Heart left ventricle (tissue), 16 donors: Measurements from ENCODE around the gene GALNTL6. TPM values are rescaled to one million over a fixed set of nuclear protein-coding genes. Genes with fewer than 3 reads are reported as not detected.

ENCODE experiments used
- ATAC-seq, 4 donors: fragments of 200-7000 bp; cut with Tn5 transposase; one replicate each; pipeline ENCODE4 v1.9.1; 2020 to 2022; ENCODE audit warnings: moderate library complexity in 4 of 4, mild to moderate bottlenecking in 3 of 4, moderate number of reproducible peaks in 1 of 4
- DNase-seq, 5 donors: peaks; one replicate each; pipeline ENCODE4 v3.0.0-alpha.2; 2020
- H3K27ac ChIP-seq, 12 donors: fragments of 200-600 bp; sonication (generic) in 4 of 12; one replicate each; pipeline versions ENCODE4 v1.5.0 to v1.8.0; 2016 to 2022; ENCODE audit warnings: mild to moderate bottlenecking in 2 of 12
- H3K27me3 ChIP-seq, 9 donors: fragments of 200-600 bp; sonication (generic) in 2 of 9; one replicate each; pipeline versions ENCODE4 v1.5.1 to v1.8.0; 2016 to 2022; ENCODE audit warnings: mild to moderate bottlenecking in 3 of 9
- H3K36me3 ChIP-seq, 9 donors: fragments of 200-600 bp; sonication (generic) in 2 of 9; one replicate each; pipeline versions ENCODE4 v1.5.0 to v1.8.0; 2018 to 2022; ENCODE audit warnings: mild to moderate bottlenecking in 2 of 9
- H3K4me1 ChIP-seq, 12 donors: fragments of 200-600 bp; sonication (generic) in 4 of 12; one replicate each; pipeline versions ENCODE4 v1.5.0 to v1.8.0; 2016 to 2022; ENCODE audit warnings: mild to moderate bottlenecking in 3 of 12
- H3K4me3 ChIP-seq, 12 donors: fragments of 200-600 bp; sonication (generic) in 4 of 12; one replicate each; pipeline versions ENCODE4 v1.5.0 to v1.8.0; 2017 to 2022; ENCODE audit warnings: mild to moderate bottlenecking in 9 of 12, moderate library complexity in 4 of 12
- H3K9me3 ChIP-seq, 12 donors: fragments of 200-600 bp; sonication (generic) in 4 of 12; one replicate each; pipeline versions ENCODE4 v1.5.0 to v1.8.0; 2016 to 2022; ENCODE audit warnings: mild to moderate bottlenecking in 1 of 12
- CTCF ChIP-seq, 12 donors: fragments of 200-600 bp; sonication (generic) in 4 of 12; IDR thresholded peaks; one replicate each; pipeline versions ENCODE4 v1.5.0 to v1.8.0; 2018 to 2022; ENCODE audit warnings: antibody characterized with exemption in 12 of 12, mild to moderate bottlenecking in 5 of 12
- POLR2A ChIP-seq, 2 donors: fragments of 450-650 bp; IDR thresholded peaks; one replicate each; pipeline ENCODE4 v1.6.1; 2017; ENCODE audit warnings: antibody characterized with exemption in 2 of 2, mild to moderate bottlenecking in 2 of 2, moderate library complexity in 2 of 2
- WGBS, 4 donors: extraction: QIAGEN DNeasy Blood & Tissue Kit in 2 of 4; methylation state at CpG; one replicate each; pipeline versions ENCODE4 v1.1.5 to v1.1.7; 2013 to 2018; 5-methylcytosine and 5-hydroxymethylcytosine counted together
- intact Hi-C, 10 donors: fragments of 100-400 bp; cut with DNase I; formaldehyde crosslinking; loops; one replicate each; pipeline versions ENCODE4 v1.11.1 to v1.14.2; 2022
- polyA plus RNA-seq, 2 donors: library from polyadenylated mRNA; stranded (reverse); fragments of 200-250 nt; gene quantifications; one replicate each; pipeline ENCODE4 v1.2.3, GENCODE V29; 2013
- total RNA-seq, 9 donors: library from RNA; depleted of rRNA in 2 of 9; stranded (reverse); fragments of >200 nt in 2 of 9; fragmentation: NEBNext Ultra II Directional in 3 of 9; extraction: Animal tissue kit (Norgen Biotek cat#: 25700) in 3 of 9; gene quantifications; one replicate each; pipeline versions ENCODE4 v1.1.0 to v1.2.4, GENCODE V29; 2016 to 2023
- donor health status: ischemic (EF 13 %, LVEDD 7.1; RV severe dilation, severe dysfunction).
- donor health status: healthy with polysubstance abuse.
- donor health status: DM: no; HTN: yes; CAD: no.
- donor health status: DM: no; HTN: no; CAD: no.
- donor health status: ischemic (EF 25% LVEDD 6.9; RV normal size, moderate dysfunction).
- donor health status: ischemic (EF 25% LVEDD 5.7; RV mildly dilated, moderate dysfunction).
- donor health status: healthy.
- donor health status: DM: yes; HTN: yes; CAD: no.
- donor health status: ischemic (EF 35%, LVEDD 5.7; RV mildly dilated, moderate dysfunction).
- donor health status: nonischemic (EF 11% LVEDD 7.7; RV severe dilation, severe dysfunction).
- donor health status: DM: yes; HTN: yes; CAD: no.
- donor health status: PGD.
- donor health status: ischemic (EF 29% LVEDD 5.4; RV normal size, mild dysfunction).
- donor health status: nonischemic (EF 23%, LVEDD 6.1; RV moderate dilation, normal function).

Gene GALNTL6
- total and polyA plus RNA-seq, 11 donors: 0.33 to 0.52 TPM; not detected in 9

- WGBS, 4 donors: 61 to 71% (median 68%) methylated on average over 4 of the region's 4 CpGs
- Histone ChIP-seq H3K4me1 (peaks cover 0 to 15% (median 0%) of the 10 kb centered on the region in 12 donors), H3K27me3 (no peaks in the 10 kb centered on the region), H3K27ac (no peak overlapping the region), H3K4me3 (no peak overlapping the region), H3K36me3 (no peaks in the 10 kb centered on the region), H3K9me3 (no peaks in the 10 kb centered on the region)
- intact Hi-C loops: no loop called here
- TF ChIP-seq CTCF (IDR thresholded peaks at IDR 0.05) (no peak), POLR2A (IDR thresholded peaks at IDR 0.05) (no peak)
- ATAC-seq (peak in 1 of 4 donors; percentile 49), DNase-seq (no peak)
Measured at GRCh38 chr4:172995161-172995560, 1182.0 kb downstream of the GALNTL6 start.

- no peaks in the 10 kb centered on the region for H3K9me3 ChIP-seq
- H3K36me3 ChIP-seq: no peaks in the 10 kb centered on the region
- no peak overlapping the region for H3K4me3 ChIP-seq
- peaks cover 0 to 15% (median 0%) of the 10 kb centered on the region in 12 donors for H3K4me1 ChIP-seq
- H3K27ac ChIP-seq: no peak overlapping the region
- WGBS, 4 donors: 91 to 97% (median 96%) methylated on average over 1 of the region's 1 CpG
- TF ChIP-seq POLR2A (IDR thresholded peaks at IDR 0.05) (no peak), CTCF (IDR thresholded peaks at IDR 0.05) (no peak)
- DNase-seq (no peak), ATAC-seq (no peak)
- H3K27me3 ChIP-seq: no peaks in the 10 kb centered on the region
- intact Hi-C loops: no loop called here
Measured at GRCh38 chr4:172995704-172996103, 1182.5 kb downstream of the GALNTL6 start.

- no peak overlapping the region for H3K4me3 ChIP-seq
- DNase-seq (no peak), ATAC-seq (no peak)
- TF ChIP-seq POLR2A (IDR thresholded peaks at IDR 0.05): no peak
- TF ChIP-seq CTCF (IDR thresholded peaks at IDR 0.05): no peak
- no peak overlapping the region for H3K27ac ChIP-seq
- H3K4me1 ChIP-seq: peaks cover 0 to 15% (median 0%) of the 10 kb centered on the region in 12 donors
- no peaks in the 10 kb centered on the region for H3K36me3 ChIP-seq
- intact Hi-C loops: no loop called here
- no peaks in the 10 kb centered on the region for H3K9me3 ChIP-seq
- H3K27me3 ChIP-seq: no peaks in the 10 kb centered on the region
- WGBS, 4 donors: 84 to 90% (median 87%) methylated on average over 4 of the region's 4 CpGs
Measured at GRCh38 chr4:172996571-172997216, 1183.5 kb downstream of the GALNTL6 start.

GRCh38 chr4:172997217-172997609 lies 1184.0 kb downstream of the GALNTL6 start:
- intact Hi-C loops: no loop called here
- Histone ChIP-seq H3K4me1 (peaks cover 0 to 15% (median 0%) of the 10 kb centered on the region in 12 donors), H3K9me3 (no peaks in the 10 kb centered on the region), H3K36me3 (no peaks in the 10 kb centered on the region), H3K27me3 (no peaks in the 10 kb centered on the region), H3K27ac (no peak overlapping the region), H3K4me3 (no peak overlapping the region)
- DNase-seq (no peak), ATAC-seq (no peak)
- 89 to 91% (median 90%) methylated on average over 6 of the region's 6 CpGs for WGBS, 4 donors
- no peak for TF ChIP-seq CTCF (IDR thresholded peaks at IDR 0.05)
- no peak for TF ChIP-seq POLR2A (IDR thresholded peaks at IDR 0.05)
